HG02571 (cell line): ENCODE results near the gene RNF20.
"Not testable (repeated sequence)": the region's sequence is repeated elsewhere in the genome, so short reads cannot be mapped to it uniquely, and the experiment has no call there.

Experiments used
- ATAC-seq: cut with Tn5 transposase; IDR thresholded peaks from one replicate; pipeline ENCODE4 v1.9.1; 2021; ENCODE audit warnings: mild to moderate bottlenecking, moderate library complexity; ENCODE audit not compliant: unreplicated experiment

Gene RNF20

DNA sequence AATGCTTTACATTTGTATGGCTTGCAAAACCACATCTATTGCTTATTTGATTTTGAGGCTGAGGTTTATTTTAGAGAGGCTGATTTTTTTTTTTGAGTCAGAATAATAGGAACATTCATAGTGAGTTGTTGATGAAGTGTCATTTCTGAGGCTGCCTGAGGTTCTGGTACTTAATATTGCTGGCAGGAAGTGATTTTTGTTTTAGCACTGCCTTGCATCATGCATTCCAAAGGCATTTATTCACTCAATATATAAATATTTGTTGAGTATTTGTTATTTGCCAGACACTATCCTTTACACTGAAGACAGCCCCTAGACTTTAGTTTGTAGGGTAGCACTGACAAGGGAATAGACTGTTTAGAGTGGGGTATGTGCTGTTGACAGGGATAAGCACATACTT, 2.7 kb downstream of the RNF20 start:
- no peak for ATAC-seq

DNA sequence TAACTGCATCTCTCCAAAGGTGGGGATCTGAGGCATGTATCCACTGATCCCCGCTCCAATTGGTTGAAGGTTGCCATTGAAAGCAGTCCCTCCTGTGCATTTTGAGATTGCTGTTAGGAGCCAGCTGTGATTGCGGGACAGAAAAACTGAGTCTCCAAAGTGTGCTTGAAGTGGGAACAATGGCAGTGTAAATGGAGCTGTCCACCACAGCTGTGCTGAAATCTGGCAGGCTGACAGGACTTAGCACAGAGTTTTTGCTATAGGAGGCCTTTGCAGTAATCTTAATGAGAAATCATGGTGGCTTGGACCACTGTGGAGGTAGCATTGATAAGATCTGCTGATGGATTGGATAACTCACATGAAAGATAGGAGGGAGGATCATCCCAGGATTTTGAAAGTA, 3.3 kb downstream of the RNF20 start:
- ATAC-seq: no peak

DNA sequence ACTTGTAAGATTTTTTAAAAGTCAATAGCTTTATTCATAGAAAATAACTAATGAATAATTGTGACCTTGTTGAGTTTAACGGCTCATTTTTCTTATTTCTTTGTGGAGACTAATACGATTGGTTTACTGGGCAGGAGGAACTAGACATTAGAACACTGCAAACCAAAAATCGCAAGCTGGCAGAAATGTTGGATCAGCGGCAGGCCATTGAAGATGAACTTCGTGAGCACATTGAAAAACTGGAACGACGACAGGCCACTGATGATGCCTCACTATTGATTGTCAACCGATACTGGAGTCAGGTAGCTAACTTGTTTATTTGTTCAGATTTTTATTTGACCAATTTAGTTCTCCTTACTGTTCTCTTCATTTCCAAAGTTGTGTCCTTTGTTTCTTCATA, 6.4 kb downstream of the RNF20 start:
- ATAC-seq: no peak

DNA sequence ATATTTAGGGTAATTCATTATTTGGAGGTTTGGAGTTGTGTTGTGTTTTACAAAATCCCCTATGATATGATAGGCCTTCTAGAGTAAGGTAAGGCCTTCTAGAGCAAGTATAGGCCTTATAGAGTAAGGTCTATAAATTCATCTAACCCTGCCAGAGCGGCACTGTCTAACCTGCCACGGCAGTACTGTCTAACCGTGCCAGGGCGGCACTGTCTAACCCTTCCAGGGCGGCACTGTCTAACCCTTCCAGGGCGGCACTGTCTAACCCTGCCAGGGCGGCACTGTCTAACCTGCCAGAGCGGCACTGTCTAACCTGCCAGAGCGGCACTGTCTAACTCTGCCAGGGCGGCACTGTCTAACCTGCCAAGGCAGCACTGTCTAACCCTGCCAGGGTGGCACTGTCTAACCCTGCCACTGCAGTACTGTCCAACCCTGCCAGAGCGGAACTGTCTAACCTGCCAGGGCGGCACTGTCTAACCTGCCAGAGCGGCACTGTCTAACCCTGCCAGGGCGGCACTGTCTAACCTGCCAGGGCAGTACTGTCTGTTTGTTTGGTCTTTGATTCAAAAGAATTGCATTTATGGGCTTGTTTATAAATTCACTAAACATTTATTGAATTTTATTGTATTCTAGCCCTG, 9.6 kb downstream of the RNF20 start:
- ATAC-seq: no peak

DNA sequence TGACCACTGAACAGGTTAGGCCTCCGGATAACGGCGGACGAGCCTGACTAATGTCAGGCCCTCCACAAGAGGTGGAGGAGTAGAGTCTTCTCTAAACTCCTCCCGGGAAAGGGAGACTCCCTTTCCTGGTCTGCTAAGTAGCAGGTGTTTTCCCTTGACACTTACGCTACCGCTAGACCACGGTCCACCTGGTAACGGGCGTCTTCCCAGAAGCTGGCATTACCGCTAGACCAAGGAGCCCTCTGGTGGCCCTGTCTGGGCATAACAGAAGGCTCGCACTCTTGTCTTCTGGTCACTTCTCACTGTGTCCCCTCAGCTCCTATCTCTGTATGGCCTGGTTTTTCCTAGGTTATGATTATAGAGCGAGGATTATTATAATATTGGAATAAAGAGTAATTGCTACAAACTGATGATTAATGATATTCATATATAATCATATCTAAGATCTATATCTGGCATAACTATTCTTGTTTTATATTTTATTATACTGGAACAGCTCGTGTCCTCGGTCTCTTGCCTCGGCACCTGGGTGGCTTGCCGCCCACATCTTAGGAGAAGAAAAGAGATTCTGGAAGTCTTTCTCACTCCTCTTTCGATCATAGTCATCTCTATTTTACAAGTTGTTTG, 15.9 kb downstream of the RNF20 start:
- ATAC-seq: not testable (repeated sequence)

DNA sequence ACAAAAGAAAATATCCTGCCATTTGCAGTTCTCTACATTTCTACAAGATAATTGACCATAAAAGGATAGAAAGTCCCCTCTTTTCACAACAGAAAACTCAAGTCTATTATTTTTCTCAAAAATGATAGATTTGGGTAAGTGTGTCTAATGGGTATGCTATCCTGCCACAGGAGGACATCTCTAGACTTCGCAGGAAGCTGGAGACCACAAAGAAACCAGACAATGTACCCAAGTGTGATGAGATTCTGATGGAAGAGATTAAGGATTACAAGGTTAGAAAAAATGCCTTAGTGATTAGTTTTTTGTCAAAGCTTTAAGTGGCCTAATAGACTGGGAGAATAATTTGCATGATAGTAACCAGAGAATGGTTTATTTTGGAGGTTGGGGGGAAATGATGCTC, 28.1 kb downstream of the RNF20 start:
- no peak for ATAC-seq

DNA sequence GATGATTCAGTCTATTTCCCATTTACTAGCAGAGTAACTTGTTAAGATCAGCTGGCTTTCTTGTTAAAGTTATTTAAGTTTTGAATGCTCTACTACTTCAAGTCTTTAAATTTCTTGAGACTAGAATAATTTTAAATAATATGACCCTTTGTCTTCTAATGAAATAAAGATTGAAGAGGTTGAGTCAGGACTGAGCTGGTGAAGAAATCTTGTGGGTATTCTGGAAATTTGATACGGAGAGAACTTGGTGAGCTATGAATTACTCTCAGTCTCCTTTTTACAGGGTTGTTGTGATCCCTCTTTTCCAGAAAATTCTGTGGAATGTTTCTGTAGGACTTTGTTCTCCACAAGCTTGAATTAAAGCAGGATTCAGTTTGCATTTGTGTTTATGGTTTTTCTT, 29.3 kb downstream of the RNF20 start:
- no peak for ATAC-seq

DNA sequence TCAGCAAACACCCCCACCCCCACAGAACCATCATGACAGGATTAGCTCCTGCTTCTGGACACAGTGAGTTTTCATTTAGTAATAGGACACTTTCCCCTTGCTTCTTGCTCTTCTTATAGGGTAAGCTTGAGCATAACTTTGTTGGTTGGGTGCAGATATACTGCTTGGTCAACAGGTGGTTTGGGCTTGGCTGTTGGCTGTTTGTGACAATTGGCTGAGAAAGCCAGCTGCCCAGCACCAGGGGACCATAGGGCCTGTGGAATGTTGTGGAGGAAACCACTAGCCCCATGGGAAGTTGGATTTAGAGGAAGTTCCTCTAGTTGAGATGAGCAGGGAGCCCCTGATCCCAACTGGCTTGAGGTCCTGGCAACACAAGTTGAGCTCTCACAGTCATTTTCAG, 30.6 kb downstream of the RNF20 start:
- no peak for ATAC-seq

DNA sequence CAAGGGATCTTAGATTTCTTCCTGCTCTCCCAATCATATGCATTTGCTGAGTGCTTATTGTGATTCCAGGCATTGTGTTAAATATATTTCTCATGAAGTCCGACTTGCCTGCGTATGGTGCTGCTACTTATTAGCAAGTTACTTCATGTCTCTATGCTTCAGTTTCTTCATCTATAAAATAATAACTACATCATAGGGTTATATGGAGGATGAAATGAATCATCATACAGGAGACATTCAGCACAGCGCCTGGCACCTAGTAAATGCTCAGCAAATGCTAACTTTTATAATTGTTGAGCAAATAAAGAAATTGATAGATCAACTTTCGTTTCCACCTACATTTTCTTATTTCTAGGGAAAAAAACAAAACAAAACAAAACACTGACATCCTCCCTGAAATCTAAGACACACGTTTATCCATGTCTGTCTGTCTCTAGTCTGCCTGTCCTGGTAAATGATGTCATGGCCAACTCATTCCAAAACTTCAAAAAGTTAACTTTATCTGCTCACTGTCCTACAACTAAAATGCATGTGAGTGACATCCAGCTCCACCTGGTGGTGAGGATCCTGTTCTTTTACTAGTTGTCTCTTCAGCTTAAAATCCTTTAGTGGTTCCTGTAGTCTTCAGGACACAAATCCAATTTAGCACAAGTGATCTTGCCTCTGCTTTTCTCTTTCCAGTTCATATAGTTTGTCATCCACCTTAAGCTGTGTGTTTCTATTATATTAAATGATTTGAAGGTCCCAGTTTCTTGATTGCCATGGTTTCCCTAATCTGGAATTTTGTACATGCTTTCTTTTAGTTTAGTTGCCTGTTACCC, 33.5 kb downstream of the RNF20 start:
- ATAC-seq: no peak

DNA sequence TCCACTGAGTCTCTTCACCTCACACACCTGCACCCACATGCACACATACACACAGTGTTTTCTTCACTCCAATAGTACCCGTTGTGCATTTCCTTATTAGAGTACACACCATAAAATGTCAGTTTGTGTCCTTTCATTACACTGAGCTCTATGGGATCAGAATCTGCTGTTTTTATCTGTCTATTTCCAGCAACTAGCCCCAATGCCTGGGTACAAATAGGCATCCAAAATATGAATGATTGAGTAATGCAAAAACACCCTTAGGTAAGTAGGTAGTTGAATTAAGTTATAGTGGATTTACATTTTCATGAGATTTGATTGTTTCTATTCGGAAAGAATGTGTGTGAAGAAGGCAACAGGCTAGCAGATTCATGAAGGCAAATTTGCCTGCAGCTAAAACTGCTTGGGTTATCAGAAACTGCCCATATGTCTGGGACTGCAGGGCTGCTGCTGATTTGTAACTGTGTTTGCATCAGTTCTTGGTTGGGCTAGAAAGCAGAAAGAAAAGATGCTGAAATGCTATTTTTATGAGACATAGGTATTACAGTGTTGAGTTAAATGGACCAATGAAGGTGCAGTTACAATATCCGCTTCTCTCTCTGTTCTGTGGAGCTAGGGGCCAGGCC, 34.2 kb downstream of the RNF20 start:
- no peak for ATAC-seq

DNA sequence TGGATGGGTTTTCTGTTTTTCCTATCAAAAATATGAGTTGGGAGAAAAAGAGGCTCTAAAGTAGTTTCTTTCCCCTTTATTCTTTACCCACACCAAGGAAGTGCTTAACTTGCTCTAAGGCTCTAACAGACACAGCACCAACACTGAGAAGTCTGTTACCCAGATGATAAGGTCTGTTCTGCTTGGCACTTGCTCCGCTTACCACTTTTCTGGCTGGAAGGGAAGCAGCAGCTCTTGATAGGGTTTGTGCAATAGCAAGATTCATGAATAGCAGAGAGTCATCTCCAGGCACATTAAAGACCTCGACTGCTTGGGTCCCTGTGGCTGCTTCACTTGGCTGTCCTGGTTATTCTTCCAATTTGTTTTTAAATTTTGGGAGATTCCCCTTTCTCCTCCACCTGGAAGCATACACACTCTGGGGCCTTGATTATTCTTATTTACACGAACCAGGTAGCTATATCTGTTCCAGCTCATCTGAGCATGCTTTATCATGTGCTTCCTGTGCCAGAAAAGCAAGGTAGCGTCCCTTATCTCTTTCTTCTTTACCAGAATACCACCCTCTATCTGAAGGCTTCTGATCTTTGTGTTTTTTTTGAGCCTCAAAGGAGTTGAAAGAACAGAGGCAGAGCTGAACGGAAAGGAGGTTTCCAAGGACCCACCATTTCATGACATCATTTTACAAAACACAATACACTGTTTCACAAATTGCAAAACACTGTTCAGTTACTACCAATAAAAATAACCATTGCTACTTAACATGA, 36.3 kb downstream of the RNF20 start:
- no peak for ATAC-seq

DNA sequence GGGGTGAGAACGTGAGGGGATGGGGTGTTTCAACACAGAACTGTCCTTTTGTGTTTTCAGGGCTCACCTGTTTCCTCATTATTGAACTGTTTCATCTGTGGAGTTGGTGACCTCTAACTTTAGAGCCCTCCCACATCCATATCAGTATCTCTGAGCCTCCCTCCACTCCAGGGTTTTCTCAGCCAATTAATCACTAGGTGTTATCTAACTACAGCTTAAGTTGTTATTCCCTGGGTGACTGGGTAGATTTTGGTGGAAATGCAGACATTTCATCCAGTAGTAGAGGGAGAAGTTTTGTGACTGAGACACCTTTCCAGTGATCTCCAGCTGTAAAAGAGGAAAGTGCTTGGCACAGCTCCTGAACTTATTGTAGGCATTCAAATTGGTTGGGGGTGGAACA, 37.5 kb downstream of the RNF20 start:
- no peak for ATAC-seq

DNA sequence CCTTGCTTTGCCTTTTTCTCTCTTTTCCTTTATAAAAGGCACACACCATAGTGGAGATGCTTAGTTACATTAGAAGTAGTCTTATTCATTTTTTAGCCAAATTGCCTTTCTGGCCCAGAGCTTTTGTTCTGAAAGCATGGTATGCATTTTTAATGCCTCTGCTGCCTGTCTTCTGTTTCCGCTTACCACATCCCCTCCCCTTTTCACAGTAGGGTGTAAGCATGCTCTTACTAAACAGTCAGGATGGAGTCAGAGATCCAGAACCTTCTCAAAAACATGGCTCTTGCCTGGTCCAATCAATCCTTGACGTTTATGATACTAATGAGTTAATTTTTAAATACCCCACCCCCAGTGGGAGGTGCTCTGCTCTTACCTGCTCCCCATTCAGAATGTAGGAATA, 38.7 kb downstream of the RNF20 start:
- no peak for ATAC-seq

DNA sequence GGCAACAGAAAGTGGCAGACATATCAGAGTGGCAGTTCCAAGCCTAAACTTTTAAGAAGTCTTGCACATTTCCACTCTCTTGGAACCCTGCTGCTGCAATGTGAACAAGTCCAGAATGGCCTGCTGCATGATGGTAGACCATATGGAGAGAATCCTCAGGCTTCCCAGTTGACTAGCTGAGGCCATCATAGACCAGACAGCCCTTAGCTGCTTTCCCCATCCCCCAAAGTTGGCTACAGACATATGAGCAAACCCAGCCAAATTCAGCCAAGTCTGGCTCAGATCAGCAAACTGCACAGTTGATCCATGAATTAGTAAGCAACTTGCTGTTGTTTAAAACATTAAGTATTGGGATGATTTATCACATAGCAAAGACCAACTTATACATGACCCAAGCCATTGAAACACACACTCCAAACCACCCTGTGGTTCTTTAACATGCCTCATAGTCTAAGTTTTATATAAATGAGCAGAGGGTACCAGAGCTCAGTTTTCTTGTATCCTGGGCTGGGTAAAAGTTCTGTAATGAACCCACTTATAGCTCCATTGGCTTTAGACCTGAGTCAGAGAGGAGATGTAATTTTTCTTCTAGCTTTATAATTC, 41.2 kb downstream of the RNF20 start:
- no peak for ATAC-seq

DNA sequence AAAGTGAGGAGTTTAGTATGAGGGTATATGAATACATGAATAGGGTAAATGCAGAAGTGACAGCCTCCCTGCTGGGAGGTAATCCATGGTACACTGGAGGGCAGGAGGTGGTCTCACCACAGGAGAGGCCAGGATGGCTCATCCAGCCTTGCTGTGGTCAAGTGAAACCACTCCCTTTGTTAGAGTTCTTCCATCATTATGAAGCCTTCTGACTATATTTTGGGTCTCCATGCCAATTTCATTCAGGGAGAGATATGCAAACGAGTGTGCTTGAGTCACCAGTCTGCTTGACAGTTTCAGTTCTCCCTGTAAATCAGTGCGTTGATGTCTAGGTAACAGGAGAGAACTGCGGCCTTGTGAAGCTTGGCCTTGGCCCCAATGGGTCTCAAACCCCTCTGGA, 44.7 kb downstream of the RNF20 start:
- ATAC-seq: no peak

DNA sequence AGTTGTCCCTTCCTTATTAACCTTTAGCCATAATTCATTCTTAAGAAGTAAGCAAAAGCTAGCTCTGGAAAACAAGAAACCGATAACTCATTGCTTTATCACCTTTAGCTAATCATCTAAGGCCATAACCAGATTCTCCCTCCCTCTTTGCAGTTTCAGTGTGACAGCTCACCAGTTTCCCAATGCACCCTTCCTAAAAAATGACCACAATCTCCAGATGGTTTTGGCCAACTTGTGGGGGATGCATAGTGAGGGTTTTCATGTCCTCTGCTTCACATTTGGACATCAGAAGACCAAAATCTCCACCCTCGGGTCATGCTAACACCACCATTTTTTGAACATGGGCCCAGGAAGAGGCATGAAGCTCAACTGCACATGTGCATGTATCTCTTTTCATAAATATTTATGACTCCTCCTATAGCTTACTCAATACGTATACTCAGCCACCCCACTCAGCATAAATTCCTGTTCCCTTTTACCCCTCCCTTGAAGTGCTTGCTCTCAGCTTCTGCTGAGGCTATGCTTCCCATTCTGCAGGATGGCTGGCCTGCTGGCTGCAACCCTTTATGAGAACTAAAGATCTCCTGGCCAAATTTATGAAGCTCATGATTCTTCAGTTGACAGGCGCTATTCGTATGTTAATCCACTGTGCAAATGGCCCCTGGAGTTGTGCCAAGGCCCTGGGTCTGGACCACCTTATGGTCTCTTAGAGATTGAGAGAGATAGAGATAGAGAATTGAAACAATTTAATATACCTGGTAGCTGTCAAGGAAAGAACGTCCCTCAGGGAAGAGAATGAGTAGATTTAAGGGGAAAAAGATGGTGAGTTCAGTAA, 46.3 kb downstream of the RNF20 start:
- no peak for ATAC-seq

DNA sequence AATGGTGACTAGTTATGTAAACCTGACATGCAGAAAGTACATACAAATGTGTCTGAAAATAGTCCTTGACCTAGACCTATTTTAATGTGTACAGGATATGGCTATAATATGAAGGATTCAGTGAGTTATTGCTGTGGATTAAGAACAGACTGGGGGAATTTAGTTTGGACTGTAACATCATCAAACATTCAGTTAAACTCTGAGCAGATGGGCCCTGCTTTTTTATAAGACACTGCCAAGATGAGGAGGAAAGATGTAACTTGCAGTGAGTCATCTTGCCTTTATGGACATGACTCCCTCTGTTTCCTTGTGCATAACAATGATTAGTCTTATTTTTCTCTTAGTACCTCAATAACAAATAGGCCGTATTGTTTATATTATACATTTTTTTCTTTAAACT, 48.9 kb downstream of the RNF20 start:
- no peak for ATAC-seq

DNA sequence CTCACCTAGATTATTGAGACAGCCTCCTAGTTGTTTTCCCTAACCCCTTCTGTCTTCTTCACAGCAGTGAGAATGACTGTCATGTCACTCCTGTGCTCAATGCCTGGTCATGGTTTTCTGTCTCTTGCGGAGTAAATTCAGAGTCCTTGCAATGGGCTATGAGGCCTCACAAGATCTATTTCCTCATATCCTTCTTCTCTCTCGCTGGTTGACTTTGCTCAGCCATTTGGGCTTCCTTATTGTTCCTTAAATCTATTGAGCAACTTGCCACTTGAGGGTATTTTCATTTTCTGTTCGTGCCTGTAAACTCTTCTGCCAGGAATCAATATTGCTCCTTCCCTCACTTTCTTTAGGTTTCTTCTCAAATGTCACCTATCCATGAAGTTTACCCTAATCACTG, 52.1 kb downstream of the RNF20 start:
- ATAC-seq: no peak

DNA sequence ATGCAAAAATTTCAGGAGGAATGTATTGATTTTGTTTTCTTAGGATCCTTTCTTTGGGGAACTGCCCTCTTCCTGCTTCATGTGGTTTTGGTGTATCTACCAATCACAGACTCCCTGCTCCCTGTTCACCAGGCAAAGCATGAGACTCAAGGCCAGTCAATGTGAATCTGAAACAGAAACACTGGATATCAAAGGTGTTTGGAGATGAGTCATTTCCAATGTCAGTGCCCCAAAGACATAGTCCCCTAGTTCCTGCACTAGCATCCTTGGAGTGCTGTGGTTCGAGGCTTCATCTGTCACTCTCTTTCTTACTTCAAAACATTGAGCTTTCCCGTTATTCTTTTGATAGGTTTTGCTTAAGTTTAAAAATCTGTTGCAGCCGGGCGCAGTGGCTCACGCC, 53.0 kb downstream of the RNF20 start:
- no peak for ATAC-seq
